Measurements from ENCODE around the gene MED20. TPM values are rescaled to one million over a fixed set of nuclear protein-coding genes. Genes with fewer than 3 reads are reported as not detected.

MED20 gene
- polyA plus RNA-seq, 1 of the 3 experiments (the other 2 are of a cell fraction): 25.1 TPM

- WGBS (ENCODE audit: low lambda C conversion rate): 0% methylated on average over 5 of the region's 87 CpGs
- H3K4me3 ChIP-seq (ENCODE audit: low read depth in 2 of 2, low read length in 1 of 2): peak within 1 kb of the TSS; percentile 92 to 95
- peaks cover 45% of the 10 kb centered on the region for H3K79me2 ChIP-seq (ENCODE audit: insufficient read depth)
- peak within 1 kb of the TSS; percentile 93 for H3K4me2 ChIP-seq
- H3K9me2 ChIP-seq: no peaks in the 10 kb centered on the region
- H3K36me3 ChIP-seq (replicated peaks in 1 of 2; ENCODE audit: control insufficient read depth in 1 of 2, insufficient read depth in 2 of 2, low read length in 1 of 2): peaks cover 0 to 4% of the 10 kb centered on the region in 2 experiments
- ChIA-PET POLR2A (interaction anchor here (0.6 to 2.4 kb wide), 3 partner anchors 15 to 1797 kb away, joined by 3 to 5 read pairs (median 3); no protein-coding TSS in a partner anchor), CTCF (interaction anchor here (0.5 to 10.3 kb wide), 6 partner anchors 47 to 491 kb away, joined by 3 to 96 read pairs (median 6); partner anchors contain the start of gene TOMM6)
- peak; percentile 95 for DNase-seq
- peaks cover 18 to 23% of the 10 kb centered on the region in 2 experiments; a peak in 3 of 4 replicates for H3K4me1 ChIP-seq (ENCODE audit: control insufficient read depth in 1 of 2, insufficient read depth in 2 of 2, low read depth in 1 of 2, low read length in 1 of 2)
- H4K20me1 ChIP-seq (ENCODE audit: insufficient read depth): no peaks in the 10 kb centered on the region
- peak within 1 kb of the TSS; percentile 79 for H3K9ac ChIP-seq
- H3K27ac ChIP-seq (ENCODE audit: low read depth in 2 of 2, low read length in 1 of 2): peak within 1 kb of the TSS; percentile 69 to 78
- H2AFZ ChIP-seq (ENCODE audit: low read depth): peak within 1 kb of the TSS; percentile 85
- H3K9me3 ChIP-seq: no peaks in the 10 kb centered on the region
- H3F3A ChIP-seq (replicated peaks; ENCODE audit: insufficient read depth): peaks cover 26% of the 10 kb centered on the region
- H3K27me3 ChIP-seq (ENCODE audit: insufficient read depth): no peaks in the 10 kb centered on the region
- TF ChIP-seq TCF12 (IDR thresholded peaks at IDR 0.05) (no peak), EP300 (IDR thresholded peaks at IDR 0.05; ENCODE audit: borderline replicate concordance in 1 of 2, low read depth in 1 of 2, low read length in 1 of 2) (no peak), CTCF (IDR thresholded peaks at IDR 0.05) (no peak), FOXJ3 (CRISPR knock-in tag; IDR thresholded peaks at IDR 0.05) (no peak), ELF1 (IDR thresholded peaks at IDR 0.05) (0 out of 2 replicates have a peak, but pooled peaks have one; percentile 50), SIN3A (IDR thresholded peaks at IDR 0.05; ENCODE audit: borderline replicate concordance, low read depth, low read length) (no peak; the same call in 1 of the 2 replicates), REST (IDR thresholded peaks at IDR 0.05; ENCODE audit: low read depth, low read length) (no peak), MEF2A (IDR thresholded peaks at IDR 0.05; ENCODE audit: borderline replicate concordance, low read depth) (no peak), ZBTB33 (IDR thresholded peaks at IDR 0.05; ENCODE audit: borderline replicate concordance, low read depth) (no peak), RCOR1 (IDR thresholded peaks at IDR 0.05; ENCODE audit: low read length) (no peak), PBX3 (IDR thresholded peaks at IDR 0.05) (no peak), CHD2 (IDR thresholded peaks at IDR 0.05; ENCODE audit: low read length, partially characterized antibody) (no peak), POLR2AphosphoS5 (IDR thresholded peaks at IDR 0.05; ENCODE audit: low read depth, low read length) (peak; percentile 72), GABPA (IDR thresholded peaks at IDR 0.05; ENCODE audit: low read depth) (peak; percentile 61; the same call in 1 of the 2 replicates), TAF1 (IDR thresholded peaks at IDR 0.05; ENCODE audit: borderline replicate concordance, low read depth, low read length) (peak; percentile 27; the same call in 1 of the 2 replicates), NRF1 (IDR thresholded peaks at IDR 0.05; ENCODE audit: low read depth, low read length) (peak; percentile 61), YY1 (IDR thresholded peaks at IDR 0.05; ENCODE audit: low read depth) (no peak), TEAD4 (IDR thresholded peaks at IDR 0.05; ENCODE audit: borderline replicate concordance, insufficient read depth) (no peak)
- TF ChIP-seq, protein P1, sequence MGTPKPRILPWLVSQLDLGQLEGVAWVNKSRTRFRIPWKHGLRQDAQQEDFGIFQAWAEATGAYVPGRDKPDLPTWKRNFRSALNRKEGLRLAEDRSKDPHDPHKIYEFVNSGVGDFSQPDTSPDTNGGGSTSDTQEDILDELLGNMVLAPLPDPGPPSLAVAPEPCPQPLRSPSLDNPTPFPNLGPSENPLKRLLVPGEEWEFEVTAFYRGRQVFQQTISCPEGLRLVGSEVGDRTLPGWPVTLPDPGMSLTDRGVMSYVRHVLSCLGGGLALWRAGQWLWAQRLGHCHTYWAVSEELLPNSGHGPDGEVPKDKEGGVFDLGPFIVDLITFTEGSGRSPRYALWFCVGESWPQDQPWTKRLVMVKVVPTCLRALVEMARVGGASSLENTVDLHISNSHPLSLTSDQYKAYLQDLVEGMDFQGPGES (IDR thresholded peaks at IDR 0.05; ENCODE audit: low read depth, low read length): no peak
- TF ChIP-seq, protein P2, sequence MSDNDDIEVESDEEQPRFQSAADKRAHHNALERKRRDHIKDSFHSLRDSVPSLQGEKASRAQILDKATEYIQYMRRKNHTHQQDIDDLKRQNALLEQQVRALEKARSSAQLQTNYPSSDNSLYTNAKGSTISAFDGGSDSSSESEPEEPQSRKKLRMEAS (IDR thresholded peaks at IDR 0.05; ENCODE audit: low read depth): peak; percentile 53; the same call in 1 of the 2 replicates
- TF ChIP-seq, protein P3, sequence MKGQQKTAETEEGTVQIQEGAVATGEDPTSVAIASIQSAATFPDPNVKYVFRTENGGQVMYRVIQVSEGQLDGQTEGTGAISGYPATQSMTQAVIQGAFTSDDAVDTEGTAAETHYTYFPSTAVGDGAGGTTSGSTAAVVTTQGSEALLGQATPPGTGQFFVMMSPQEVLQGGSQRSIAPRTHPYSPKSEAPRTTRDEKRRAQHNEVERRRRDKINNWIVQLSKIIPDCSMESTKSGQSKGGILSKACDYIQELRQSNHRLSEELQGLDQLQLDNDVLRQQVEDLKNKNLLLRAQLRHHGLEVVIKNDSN (IDR thresholded peaks at IDR 0.05; ENCODE audit: borderline replicate concordance, low read depth): no peak
Measured at GRCh38 chr6:41941280-41942066, 20.5 kb upstream of the MED20 start, which contains the start of gene CCND3. TSS of gene CCND3 (minus strand) at chr6:41941808. CDS start at chr6:41941649, 159 bp downstream.

Measured in SK-N-SH (cell line).